Activated CD8-positive, alpha-beta memory T cell treated with anti-CD3 and anti-CD28 coated beads, Interleukin-2, amount 50 U/mL, for 24 hours (primary cell): ENCODE results near the gene MRM2.

Experiments used
- DNase-seq: peaks from one replicate; pipeline ENCODE4 v3.0.0-alpha.2; 2020; ENCODE audit errors: extremely low read depth

Gene MRM2

DNA sequence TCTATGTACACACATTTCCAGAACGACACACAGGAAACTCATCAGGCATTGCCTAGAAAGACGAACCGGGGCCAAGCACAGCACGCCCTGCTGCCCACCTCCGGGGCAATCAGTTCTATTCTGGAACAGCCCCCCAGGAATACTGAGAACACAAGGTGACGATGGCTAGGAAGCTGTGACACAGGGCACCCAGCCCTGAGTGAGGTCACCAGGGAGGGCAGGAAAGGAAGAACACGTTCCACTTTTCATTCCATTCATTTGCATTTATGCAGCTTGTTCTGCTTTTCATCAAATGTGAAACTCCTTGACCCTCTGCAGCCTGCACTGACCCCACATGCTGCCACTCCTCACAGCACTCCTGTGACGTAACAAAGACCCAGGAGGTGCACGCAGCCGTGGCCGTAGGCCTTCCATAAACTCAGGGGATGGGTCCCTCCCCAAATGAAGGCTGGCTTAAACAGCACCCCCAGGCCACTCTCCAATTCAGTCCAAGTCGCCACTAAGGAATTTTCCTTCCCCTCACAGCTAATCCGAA is 38.2 kb downstream of the MRM2 start:
- DNase-seq: no peak

- no peak for DNase-seq
Measured at GRCh38 chr7:2202901-2203765, 38.9 kb downstream of the MRM2 start.

DNA sequence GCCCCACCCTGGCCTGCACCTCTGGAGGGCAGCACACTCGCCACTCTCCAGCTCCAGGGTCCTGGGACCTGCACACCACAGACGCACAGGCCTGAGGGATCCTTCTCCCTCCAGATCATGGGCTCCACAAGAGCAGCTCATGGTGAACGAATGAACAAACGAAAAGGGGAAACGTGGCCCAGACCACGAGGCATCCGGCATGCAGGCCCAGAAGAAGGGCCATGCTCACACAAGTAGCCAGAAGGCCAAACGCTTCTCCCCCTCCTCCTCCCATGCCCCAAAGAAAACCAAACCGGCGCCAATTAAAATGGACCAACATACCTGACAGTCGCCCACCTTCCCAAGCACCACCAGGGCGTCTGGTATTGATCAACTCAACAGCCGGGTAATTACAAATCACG is 39.6 kb downstream of the MRM2 start:
- DNase-seq: no peak

GRCh38 chr7:2201686-2202360 is 40.2 kb downstream of the MRM2 start:
- no peak for DNase-seq

DNA sequence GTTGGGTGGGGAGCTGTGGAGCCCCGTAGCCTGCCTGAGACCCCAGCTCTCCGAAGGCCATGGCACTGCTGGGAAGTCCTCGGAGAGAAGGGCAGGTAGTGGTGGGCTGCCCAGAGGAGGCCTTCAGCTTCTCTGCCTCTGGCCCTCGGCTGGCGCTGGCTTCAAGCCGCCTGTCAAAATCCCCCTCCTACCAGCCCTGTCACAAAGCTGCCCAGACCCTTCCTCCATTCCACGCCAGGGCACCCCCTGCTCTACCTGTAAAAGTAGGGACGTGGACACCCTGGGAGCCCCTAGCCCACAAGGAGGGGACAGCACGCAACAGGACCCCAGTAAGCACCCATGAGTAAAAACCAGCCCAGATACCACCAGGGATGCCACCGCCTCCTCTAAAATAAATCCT is 40.9 kb downstream of the MRM2 start:
- no peak for DNase-seq

GRCh38 chr7:2200584-2200980 is 41.4 kb downstream of the MRM2 start:
- no peak for DNase-seq

- DNase-seq: no peak
Measured at GRCh38 chr7:2199956-2200583, 41.9 kb downstream of the MRM2 start.

DNA sequence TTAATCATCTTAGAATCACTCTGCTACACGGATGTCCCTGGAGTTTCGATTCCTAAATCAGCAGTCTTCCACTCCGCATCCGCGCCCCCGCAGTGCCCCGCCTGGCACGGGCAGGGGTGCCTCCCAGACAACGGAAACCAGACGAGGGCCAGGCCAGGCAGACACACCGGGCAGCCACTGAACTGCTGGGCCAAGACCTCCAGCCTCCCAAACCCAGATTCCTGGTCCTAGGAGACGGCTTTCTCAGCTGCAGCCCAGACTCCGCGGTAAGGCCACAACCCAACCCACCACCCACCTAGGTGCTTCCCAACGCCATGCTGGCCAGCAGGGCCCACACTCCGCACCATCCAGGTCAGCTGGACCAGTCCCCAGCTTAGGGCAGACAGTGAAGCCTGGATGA is 42.5 kb downstream of the MRM2 start:
- DNase-seq: no peak

DNA sequence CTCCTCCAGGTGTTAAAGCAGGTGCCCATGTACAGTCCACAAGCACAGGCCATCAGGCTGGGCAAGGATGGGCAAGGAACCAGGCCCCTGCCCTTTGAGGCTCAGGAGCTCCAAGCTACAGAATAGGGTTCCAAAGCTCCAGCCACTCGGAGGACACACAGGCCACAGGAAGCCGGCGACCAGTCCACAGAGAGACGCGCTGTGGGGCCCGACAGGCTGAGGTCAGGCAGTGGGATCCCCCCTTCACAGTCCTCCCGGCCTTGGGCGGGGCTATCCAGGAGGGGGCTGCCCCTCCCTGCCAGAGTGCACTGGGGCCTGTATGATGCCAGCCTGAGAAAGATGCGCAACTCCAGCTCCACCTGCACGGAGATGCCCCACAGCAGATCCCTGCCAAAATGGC is 43.2 kb downstream of the MRM2 start:
- no peak for DNase-seq

- no peak for DNase-seq
Measured at GRCh38 chr7:2198206-2198605, 43.8 kb downstream of the MRM2 start.

DNA sequence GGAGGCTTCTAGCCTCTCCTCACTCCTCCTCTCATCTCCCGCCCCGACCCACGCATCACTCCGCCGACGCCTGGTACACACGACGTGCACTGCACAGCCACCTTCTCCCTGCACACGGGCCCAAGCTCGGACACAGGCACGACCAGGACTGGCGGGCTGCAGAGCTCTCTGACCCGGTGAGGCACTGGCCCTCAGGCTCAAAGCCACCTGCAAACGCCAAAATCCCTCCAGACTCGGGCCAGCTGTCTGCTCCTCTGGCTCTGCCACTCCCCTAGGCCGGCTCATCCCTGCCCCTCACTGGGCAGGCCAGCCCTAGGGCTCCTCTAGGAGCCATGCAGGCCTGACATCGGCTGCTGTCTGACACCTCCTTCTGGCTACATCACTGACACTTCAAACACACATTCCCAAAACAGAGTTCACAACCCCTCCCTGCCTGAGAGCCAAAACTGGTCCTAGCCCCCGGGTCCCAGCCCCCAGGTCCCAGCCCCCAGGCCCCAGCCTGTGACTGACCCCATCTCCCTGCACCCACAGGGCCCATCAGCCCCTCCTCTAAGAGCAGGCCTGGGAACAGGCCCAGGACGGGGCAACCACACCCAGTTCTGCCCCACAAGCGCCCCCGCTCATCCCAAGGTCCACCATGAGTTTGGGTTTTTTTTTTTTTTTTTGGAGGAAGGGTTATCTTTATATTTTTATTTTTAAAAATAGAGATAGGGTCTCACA is 44.4 kb downstream of the MRM2 start:
- no peak for DNase-seq

- no peak for DNase-seq
Measured at GRCh38 chr7:2196381-2197378, 45.3 kb downstream of the MRM2 start.

DNA sequence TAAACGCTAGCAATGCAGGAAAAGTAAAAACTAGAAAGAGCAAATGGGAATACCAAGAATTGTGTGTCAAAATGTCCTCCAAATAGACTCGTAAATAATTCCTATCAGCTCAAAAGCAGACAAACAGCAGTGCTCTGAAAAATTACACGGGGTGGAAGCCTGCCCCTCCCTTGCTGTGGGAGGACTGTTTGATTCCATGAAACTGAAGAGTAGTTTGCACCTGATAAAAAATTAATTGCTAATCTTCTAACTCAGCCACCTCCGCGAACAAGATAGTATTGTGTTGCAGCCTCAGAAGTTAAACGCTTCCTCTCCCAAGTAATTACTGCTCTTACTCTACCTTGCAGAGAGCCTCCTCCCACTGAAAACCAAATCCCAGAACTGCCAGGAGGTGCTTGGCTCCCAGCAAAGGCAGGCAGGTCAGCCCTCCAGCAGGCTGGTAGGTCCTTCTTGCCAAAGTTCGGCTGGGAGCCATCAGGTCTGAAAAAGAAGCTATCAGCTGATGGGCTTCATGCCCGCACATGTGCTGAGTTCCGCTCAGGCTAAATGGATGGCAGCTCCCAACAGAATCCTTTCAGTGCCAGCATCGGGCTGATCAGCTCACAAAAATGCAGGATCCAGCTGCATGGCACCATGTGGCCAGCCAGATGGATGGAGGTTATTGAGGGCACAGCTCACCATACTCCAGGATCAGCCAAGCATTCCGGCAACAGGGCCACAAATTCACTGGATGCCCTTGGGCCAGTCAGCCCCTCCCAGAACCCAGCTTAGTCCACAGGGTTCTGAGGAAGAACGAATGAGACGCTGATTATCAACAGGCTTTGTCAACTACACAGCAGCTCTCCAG is 46.4 kb downstream of the MRM2 start:
- no peak for DNase-seq

DNA sequence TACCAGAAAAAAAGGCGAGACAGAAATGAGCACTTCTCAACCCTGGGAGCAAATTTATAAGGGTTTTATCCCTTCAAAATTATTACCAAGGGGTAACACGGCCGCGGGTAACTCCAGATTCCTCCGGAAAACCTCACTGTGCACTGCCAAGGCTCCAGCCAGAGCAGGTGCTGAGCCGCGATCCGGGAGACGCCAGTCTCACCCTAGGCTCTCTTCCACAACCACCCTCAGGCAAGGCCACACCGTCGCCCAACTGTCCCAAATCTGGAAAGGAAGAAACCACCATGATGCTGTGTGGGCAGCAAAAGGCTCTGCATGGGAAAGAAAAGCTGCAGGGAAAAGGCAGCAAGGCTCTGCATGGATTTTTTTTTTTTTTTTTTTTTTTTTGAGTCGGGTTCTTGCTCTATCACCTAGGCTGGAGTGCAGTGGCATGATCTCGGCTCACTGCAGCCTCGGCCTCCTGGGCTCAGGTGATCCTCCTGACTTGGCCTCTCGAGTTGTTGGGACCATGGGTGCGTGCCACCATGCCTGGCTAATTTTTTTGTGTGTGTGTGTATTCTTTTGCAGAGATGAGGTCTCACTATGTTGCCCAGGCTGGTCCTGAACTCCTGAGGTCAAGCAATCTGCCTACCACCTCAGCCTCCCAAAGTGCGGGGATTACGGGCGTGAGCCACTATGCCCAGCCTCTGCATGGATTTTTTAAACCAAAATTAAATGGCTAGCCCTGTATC is 48.3 kb downstream of the MRM2 start:
- DNase-seq: no peak

- no peak for DNase-seq
Measured at GRCh38 chr7:2192831-2193534, 49.0 kb downstream of the MRM2 start.

DNA sequence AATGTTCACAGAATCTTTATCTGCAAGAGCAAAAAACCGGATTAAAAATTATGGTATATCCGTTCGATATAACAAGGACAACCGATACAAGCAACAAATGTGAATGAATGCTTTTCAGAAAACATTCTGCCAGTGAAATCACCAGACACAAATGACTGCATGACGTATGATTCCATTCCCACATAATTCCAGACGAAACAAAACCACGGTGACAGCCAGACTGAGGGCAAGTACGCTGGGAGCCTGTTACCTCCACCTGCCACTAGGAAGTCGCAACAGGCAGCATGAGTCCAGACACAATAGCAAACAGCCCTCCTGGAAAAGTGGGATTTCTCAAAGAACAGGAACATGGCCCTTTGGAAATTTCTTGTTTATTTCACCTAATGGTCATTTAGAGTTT is 51.0 kb downstream of the MRM2 start:
- DNase-seq: no peak

DNA sequence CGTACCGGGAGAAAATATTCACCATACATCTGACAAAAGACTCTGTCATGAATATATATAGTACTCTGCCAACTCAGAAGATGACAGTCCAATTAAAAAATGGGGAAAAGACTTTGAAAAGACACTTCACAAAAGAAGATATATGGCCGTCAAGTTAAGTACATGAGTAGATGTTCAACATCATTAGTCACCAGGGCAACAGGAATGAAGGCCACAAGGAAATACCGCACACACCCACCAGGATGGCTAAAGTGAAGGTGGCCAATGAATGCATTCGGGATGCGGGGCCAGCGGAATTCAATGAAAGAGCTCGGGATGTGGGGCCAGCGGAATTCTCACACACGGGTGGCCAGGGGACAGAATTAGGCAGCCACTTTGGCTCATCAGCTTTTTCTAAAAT is 51.5 kb downstream of the MRM2 start:
- DNase-seq: no peak

GRCh38 chr7:2186166-2186565 is 55.8 kb downstream of the MRM2 start:
- no peak for DNase-seq
